K562 (cell line): ENCODE measurements around the gene IL1RAPL2. TPM values are rescaled to one million over a fixed set of nuclear protein-coding genes. Genes with fewer than 3 reads are reported as not detected.

Source experiments
- ATAC-seq: fragments of 200-7000 bp; cut with Tn5 transposase; 3 replicates; pipeline ENCODE4 v1.9.1; 2020; ENCODE audit warnings: moderate library complexity
- BruUV-seq: library from RNA; stranded (reverse); fragments of 400-500 nt; replicated peaks from 2 replicates; lab custom pipeline; 2021; lab: Mats Ljungman, UMichigan
- CTCF ChIA-PET: fragments of 300-600 bp; formaldehyde crosslinking; extraction: SDS; loops from one replicate; lab custom pipeline; 2021; ENCODE audit warnings: low intra/inter-chr PET ratio; lab: Yijun Ruan, JAX
- POLR2A ChIA-PET: fragments of 300-600, 350-650 bp; sonication (Branson Sonifier 250); formaldehyde crosslinking; extraction: SDS; loops from one replicate; lab custom pipeline; 2021; ENCODE audit warnings: antibody characterized with exemption, inconsistent platforms; lab: Yijun Ruan, JAX
- DNase-seq, 4 experiments: peaks; one replicate each; pipeline versions ENCODE4 v3.0.0 to v3.0.0-alpha.2; 2011 to 2018; ENCODE audit warnings: low spot score in 3 of 4, mixed read lengths in 3 of 4; ENCODE audit errors: extremely low read depth in 1 of 4
- FAIRE-seq: peaks from 2 replicates; lab custom pipeline; 2011; peaks lifted over from hg19 to GRCh38; lab: Jason Lieb, UNC
- H2AFZ ChIP-seq: 2 replicates; pipeline ENCODE4 v1.6.0; 2011; ENCODE audit warnings: low read depth, low read length, control low read depth, inconsistent platforms
- H3K27ac ChIP-seq: fragments of 200-600 bp; 3 replicates; pipeline ENCODE4 v1.8.0; 2011; ENCODE audit warnings: low read depth, mild to moderate bottlenecking, control low read depth, inconsistent platforms, low read length, moderate library complexity, mixed read lengths; ENCODE audit errors: extremely low read depth
- H3K27me3 ChIP-seq, 2 experiments: fragments of 300-600 bp in 1 of 2; 2 replicates in 1 of 2; 3 replicates in 1 of 2; pipeline versions ENCODE4 v1.6.0 to v1.8.0; 2011; ENCODE audit warnings: inconsistent platforms in 2 of 2, low read length in 2 of 2, mild to moderate bottlenecking in 1 of 2, mixed read lengths in 1 of 2, moderate library complexity in 1 of 2; ENCODE audit not compliant: control insufficient read depth in 2 of 2, insufficient read depth in 2 of 2
- H3K36me3 ChIP-seq: fragments of 300-600 bp; 3 replicates; pipeline ENCODE4 v1.8.0; 2011; ENCODE audit warnings: mild to moderate bottlenecking, low read length, inconsistent platforms; ENCODE audit not compliant: control insufficient read depth, insufficient read depth
- H3K4me1 ChIP-seq, 2 experiments: fragments of 200-600 bp in 1 of 2; replicated peaks in 1 of 2; 2 replicates in 1 of 2; 3 replicates in 1 of 2; pipeline versions ENCODE4 v1.5.1 to v1.8.0; 2011; ENCODE audit warnings: inconsistent platforms in 2 of 2, low read length in 2 of 2, mild to moderate bottlenecking in 1 of 2, mixed read lengths in 1 of 2, moderate library complexity in 1 of 2; ENCODE audit not compliant: control insufficient read depth in 2 of 2, insufficient read depth in 2 of 2
- H3K4me2 ChIP-seq: 2 replicates; pipeline ENCODE4 v1.6.1; 2011; ENCODE audit warnings: low read length, control low read depth, inconsistent platforms, mixed read lengths; ENCODE audit not compliant: insufficient read depth
- H3K4me3 ChIP-seq: fragments of 200-600 bp; sonication (generic), shearing (Covaris generic); 2 replicates; pipeline ENCODE4 v1.5.1; 2016; ENCODE audit warnings: control low read depth, inconsistent platforms
- H3K79me2 ChIP-seq: fragments of 200-600 bp; 3 replicates; pipeline ENCODE4 v1.8.0; 2011; ENCODE audit warnings: low read length, inconsistent platforms; ENCODE audit not compliant: control insufficient read depth, insufficient read depth
- H3K9ac ChIP-seq, 2 experiments: 2 replicates each; pipeline versions ENCODE4 v1.6.0 to v1.6.1; 2011; ENCODE audit warnings: low read depth in 2 of 2, low read length in 2 of 2, control low read depth in 1 of 2, inconsistent platforms in 1 of 2, mild to moderate bottlenecking in 1 of 2, mixed read lengths in 1 of 2; ENCODE audit not compliant: insufficient read depth in 1 of 2
- H3K9me1 ChIP-seq: one replicate; pipeline ENCODE4 v1.6.0; 2011; ENCODE audit warnings: inconsistent platforms, mild to moderate bottlenecking, low read length, moderate library complexity; ENCODE audit not compliant: control insufficient read depth, insufficient read depth
- H3K9me3 ChIP-seq: replicated peaks from 2 replicates; pipeline ENCODE4 v1.5.1; 2011; ENCODE audit warnings: low read depth, low read length, inconsistent platforms; ENCODE audit not compliant: control insufficient read depth, insufficient read depth
- H4K20me1 ChIP-seq: replicated peaks from 2 replicates; pipeline ENCODE4 v1.6.1; 2011; ENCODE audit warnings: low read length, inconsistent platforms, mixed read lengths; ENCODE audit not compliant: control insufficient read depth, insufficient read depth
- C11orf30 ChIP-seq: fragments of 450-650 bp; IDR thresholded peaks from 2 replicates; pipeline ENCODE4 v1.6.1; 2016; ENCODE audit warnings: low read depth, mild to moderate bottlenecking
- ETV1 ChIP-seq: fragments of 450-650 bp; conservative IDR thresholded peaks from 2 replicates; pipeline ENCODE4 v1.6.1; 2016; ENCODE audit warnings: missing genetic modification characterization, control low read depth, low read depth, missing compliant biosample characterization
- HDAC1 ChIP-seq, 2 experiments: fragments of 450-650 bp; IDR thresholded peaks; 2 replicates each; pipeline ENCODE4 v1.6.1; 2016 to 2017; ENCODE audit warnings: inconsistent platforms in 1 of 2, mild to moderate bottlenecking in 1 of 2, moderate library complexity in 1 of 2
- HSF4 ChIP-seq: fragments of 250-450 bp; sonication (Bioruptor Pico); IDR thresholded peaks from 2 replicates; pipeline ENCODE4 v2.1.2; 2022; ENCODE audit warnings: mild to moderate bottlenecking, moderate library complexity, borderline replicate concordance
- IRF1 ChIP-seq: sonication (generic); formaldehyde crosslinking; IDR thresholded peaks from 2 replicates; pipeline ENCODE4 v1.8.0; 2022; ENCODE audit warnings: missing genetic modification reagents, mild to moderate bottlenecking, borderline replicate concordance
- SAP30 ChIP-seq: fragments of 200-600 bp; sonication (generic); IDR thresholded peaks from 2 replicates; pipeline ENCODE4 v1.6.1; 2012; ENCODE audit warnings: borderline replicate concordance, low read depth, mild to moderate bottlenecking, moderate library complexity, low read length, control low read depth, inconsistent platforms; ENCODE audit not compliant: insufficient read depth, poor library complexity, severe bottlenecking
- SMAD2 ChIP-seq: fragments of 150-350 bp; IDR thresholded peaks from 2 replicates; pipeline ENCODE4 v1.6.1; 2014; ENCODE audit warnings: low read depth, mild to moderate bottlenecking, low read length
- ZC3H4 ChIP-seq: sonication (generic); formaldehyde crosslinking; IDR thresholded peaks from 2 replicates; pipeline ENCODE4 v1.9.0; 2021; ENCODE audit warnings: missing genetic modification reagents, borderline replicate concordance
- WGBS: fragments of 100-300 bp; shearing (Covaris generic); methylation state at CpG from one replicate; pipeline ENCODE4 v1.1.6; 2016; ENCODE audit warnings: low coverage, mixed read lengths; ENCODE audit not compliant: insufficient coverage; ENCODE audit errors: missing lambda C conversion rate; 5-methylcytosine and 5-hydroxymethylcytosine counted together
- in situ Hi-C: fragments of 300-500 bp; cut with MboI; formaldehyde crosslinking; loops from 4 replicates; pipeline ENCODE4 v1.15.0; 2018; ENCODE audit warnings: inconsistent platforms, mixed read lengths
- intact Hi-C: fragments of 100-400 bp; cut with micrococcal nuclease; formaldehyde crosslinking; loops from 2 replicates; pipeline ENCODE4 v1.14.2; 2022
- polyA plus RNA-seq, 8 experiments: library from polyadenylated mRNA; depleted of rRNA in 4 of 8; stranded (reverse) in 5 of 8; unstranded in 3 of 8; fragments of >200 nt; fragmentation: Nextera tagmentation in 2 of 8; fragmentation: Illumina TruSeq in 1 of 8; extraction: Ambion mirVana in 2 of 8; extraction: Trizol in 1 of 8; gene quantifications; 2 replicates each; pipeline versions ENCODE4 v1.2.1 to v1.2.3, GENCODE V29; 2011 to 2014; ENCODE audit warnings: inconsistent platforms in 1 of 8, missing spikeins in 1 of 8
- total RNA-seq, 7 experiments: library from RNA; depleted of rRNA in 6 of 7; stranded (reverse); fragments of >200 nt in 6 of 7; fragmentation: Illumina TruSeq in 2 of 7; extraction: Trizol in 2 of 7; gene quantifications; 2 replicates each; pipeline versions ENCODE4 v1.2.1 to v1.2.3, GENCODE V29; 2011 to 2021; ENCODE audit warnings: low replicate concordance in 1 of 7
- TF ChIP-seq, protein P1 (sequence below): fragments of 250-450 bp; sonication (Bioruptor Pico); IDR thresholded peaks from 2 replicates; pipeline ENCODE4 v1.4.0; 2020; ENCODE audit warnings: mild to moderate bottlenecking, moderate library complexity

IL1RAPL2 gene
- total and polyA plus RNA-seq, 9 of the 15 experiments (the other 6 are each of a cell fraction or from before 2014, with no cell fraction given): not detected

- BruUV-seq: no TSS peak
- Histone ChIP-seq H3K4me3 (no peak overlapping the region), H3K79me2 (no peaks in the 10 kb centered on the region), H4K20me1 (no peaks in the 10 kb centered on the region), H3K4me1 (no peaks in the 10 kb centered on the region), H3K36me3 (no peaks in the 10 kb centered on the region), H3K9me1 (no peaks in the 10 kb centered on the region), H3K27ac (no peak overlapping the region), H2AFZ (no peak overlapping the region), H3K9me3 (no peaks in the 10 kb centered on the region), H3K9ac (no peak overlapping the region), H3K4me2 (no peak overlapping the region), H3K27me3 (no peaks in the 10 kb centered on the region)
- DNase-seq: no peak
- no peak for ATAC-seq
- 0% methylated on average over 3 of the region's 3 CpGs for WGBS
- no peak for FAIRE-seq
- CTCF ChIA-PET: no interaction called here
- in situ Hi-C loops (no loop called here), intact Hi-C loops (no loop called here)
- POLR2A ChIA-PET: no interaction called here
- TF ChIP-seq, protein P1, sequence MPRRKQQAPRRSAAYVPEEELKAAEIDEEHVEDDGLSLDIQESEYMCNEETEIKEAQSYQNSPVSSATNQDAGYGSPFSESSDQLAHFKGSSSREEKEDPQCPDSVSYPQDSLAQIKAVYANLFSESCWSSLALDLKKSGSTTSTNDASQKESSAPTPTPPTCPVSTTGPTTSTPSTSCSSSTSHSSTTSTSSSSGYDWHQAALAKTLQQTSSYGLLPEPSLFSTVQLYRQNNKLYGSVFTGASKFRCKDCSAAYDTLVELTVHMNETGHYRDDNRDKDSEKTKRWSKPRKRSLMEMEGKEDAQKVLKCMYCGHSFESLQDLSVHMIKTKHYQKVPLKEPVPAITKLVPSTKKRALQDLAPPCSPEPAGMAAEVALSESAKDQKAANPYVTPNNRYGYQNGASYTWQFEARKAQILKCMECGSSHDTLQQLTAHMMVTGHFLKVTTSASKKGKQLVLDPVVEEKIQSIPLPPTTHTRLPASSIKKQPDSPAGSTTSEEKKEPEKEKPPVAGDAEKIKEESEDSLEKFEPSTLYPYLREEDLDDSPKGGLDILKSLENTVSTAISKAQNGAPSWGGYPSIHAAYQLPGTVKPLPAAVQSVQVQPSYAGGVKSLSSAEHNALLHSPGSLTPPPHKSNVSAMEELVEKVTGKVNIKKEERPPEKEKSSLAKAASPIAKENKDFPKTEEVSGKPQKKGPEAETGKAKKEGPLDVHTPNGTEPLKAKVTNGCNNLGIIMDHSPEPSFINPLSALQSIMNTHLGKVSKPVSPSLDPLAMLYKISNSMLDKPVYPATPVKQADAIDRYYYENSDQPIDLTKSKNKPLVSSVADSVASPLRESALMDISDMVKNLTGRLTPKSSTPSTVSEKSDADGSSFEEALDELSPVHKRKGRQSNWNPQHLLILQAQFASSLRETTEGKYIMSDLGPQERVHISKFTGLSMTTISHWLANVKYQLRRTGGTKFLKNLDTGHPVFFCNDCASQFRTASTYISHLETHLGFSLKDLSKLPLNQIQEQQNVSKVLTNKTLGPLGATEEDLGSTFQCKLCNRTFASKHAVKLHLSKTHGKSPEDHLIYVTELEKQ: no peak
- TF ChIP-seq C11orf30 (no peak), ETV1 (no peak), ZC3H4 (no peak), SAP30 (no peak), HDAC1 (IDR thresholded peaks at IDR 0.05) (no peak), SMAD2 (no peak), IRF1 (no peak), HSF4 (no peak)
Measured at GRCh38 chrX:105265093-105265492, 699.1 kb downstream of the IL1RAPL2 start.
